T-helper 1 cell (primary cell): ENCODE measurements around the gene HOXD4.

Experiments used
- DNase-seq, 5 donors: peaks; one replicate each; pipeline ENCODE4 v3.0.0-alpha.2; 2012 to 2020

Gene HOXD4

DNA sequence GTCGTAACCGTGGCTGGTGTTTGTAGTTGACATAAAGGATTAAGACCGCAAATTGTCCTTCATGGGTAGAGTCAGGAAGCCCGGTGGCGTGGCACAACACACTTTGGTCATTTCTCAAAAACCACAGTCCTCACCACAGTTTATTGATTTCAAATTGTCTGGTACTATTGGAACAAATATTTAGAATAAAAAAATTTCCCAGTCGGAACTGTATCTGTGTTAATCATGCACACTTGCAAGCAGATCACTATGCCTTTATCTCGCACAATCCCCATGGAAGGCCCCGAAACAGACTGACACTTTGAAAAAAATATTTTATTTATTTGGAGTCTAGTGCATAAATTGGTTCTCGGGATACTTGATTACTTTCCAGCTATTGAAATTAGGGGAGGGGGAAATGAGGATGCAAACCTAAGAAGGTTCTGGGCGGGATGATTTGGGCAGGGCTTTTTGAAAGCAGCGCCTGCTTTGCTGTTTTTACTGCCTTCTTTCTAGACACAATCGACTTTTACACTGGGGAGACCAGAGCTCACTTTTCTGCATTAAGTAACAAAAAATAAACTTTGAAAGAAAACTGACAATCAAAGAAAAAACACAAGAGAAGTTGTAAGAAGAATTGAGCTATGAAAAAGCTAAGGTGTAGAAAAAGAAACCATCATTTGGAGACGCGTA, 21.7 kb downstream of the HOXD4 start:
- DNase-seq = no peak

DNA sequence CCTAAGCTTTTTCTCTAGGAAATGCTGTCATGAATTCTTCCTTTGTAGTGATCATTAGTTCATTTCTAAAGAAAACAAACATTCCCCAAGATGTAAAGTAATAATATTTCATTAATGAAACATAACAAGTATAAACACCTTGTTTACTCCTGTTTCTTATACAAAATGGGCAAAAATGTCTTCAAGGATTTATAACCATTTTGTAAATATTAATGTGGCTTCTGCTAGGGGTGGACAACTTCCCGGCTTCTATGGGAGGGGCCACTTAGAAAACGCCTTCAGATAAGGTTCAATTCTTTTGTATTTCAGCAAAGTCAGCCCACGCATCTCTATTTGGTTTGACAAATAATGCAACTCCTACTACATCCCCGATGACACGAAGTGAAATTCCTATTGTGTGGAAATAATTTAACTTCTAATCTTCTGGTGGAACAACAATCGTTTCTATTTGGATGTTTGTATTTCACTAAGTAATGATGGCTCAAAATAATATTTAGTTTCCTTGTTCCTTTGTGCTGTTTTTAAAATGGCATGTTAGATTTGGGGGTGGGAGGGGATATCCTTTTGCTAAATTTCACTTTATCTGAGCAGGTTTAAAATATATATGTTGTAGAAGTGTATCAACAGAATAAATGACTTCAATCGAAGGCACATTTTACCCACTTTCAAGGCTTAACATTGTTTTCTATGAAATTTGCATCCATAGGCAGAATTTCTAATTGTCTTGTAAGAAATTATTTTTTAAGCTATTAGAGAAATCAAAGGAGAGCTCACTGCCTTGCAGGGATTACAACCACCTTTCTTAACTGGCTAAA, 22.4 kb downstream of the HOXD4 start:
- no peak for DNase-seq

DNA sequence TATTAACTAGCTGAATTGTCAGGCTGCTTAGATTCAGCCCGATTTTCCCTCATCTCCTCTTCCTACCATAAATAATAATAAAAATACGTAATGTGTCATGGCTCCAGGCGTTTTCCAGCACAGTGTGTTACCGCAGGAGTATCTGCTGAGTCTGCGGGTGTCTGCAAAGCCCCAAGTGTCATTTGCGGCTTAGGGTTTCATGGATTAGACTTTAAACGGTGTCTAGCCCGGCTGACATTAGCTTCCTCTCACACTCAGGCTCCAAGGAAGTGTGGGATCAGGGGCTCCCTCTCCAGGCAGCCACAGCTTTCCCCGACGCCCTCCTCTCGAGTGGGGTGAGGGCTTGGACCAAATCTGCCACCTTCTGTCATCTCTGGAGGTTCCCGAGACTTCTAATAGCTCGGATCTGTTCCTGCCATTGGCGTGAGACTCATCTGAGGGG, 23.1 kb downstream of the HOXD4 start:
- no peak for DNase-seq

DNA sequence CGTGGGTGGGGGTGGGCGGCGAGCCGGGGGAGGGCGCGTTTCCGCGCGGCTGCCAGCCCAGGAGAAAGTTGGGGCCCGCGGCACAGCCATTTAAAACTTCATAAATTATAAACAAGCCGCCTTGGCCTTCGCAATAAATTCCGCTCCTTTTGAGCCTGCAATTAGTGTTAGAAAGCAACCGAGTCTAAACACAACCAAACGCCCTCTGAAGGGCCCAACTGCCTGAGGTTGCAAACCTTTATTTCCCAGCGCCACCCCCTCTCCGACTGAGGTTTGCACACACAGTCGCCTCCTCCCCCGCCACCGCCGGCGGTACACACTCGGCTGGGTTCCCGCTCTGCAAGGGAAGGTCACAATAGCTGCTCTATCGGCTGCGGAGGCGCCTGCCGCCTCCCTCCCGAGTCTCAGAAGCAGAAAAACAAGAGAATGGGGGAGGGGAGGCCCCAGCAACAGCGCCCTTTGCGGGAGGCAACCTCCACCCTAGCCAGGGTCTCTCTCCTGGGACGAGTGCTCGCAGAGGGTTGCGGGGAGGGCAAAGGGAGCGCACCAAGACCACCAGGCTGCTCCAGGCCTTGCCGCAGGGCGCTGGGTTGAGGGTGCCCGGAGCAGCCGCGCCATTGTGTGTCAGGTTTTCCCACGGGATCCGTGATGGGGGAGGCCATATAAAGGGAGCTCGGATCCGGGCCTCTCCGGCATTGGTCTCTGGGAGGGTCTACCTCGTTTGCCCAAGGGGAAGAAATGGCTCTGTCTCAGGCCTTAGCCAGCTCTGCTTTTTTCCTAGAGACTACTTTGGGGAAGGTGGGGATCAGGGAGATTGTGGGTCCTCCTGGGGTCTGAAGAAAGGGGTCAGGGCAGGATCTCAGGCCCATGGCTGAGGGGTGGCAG, 23.7 kb downstream of the HOXD4 start:
- DNase-seq = no peak

DNA sequence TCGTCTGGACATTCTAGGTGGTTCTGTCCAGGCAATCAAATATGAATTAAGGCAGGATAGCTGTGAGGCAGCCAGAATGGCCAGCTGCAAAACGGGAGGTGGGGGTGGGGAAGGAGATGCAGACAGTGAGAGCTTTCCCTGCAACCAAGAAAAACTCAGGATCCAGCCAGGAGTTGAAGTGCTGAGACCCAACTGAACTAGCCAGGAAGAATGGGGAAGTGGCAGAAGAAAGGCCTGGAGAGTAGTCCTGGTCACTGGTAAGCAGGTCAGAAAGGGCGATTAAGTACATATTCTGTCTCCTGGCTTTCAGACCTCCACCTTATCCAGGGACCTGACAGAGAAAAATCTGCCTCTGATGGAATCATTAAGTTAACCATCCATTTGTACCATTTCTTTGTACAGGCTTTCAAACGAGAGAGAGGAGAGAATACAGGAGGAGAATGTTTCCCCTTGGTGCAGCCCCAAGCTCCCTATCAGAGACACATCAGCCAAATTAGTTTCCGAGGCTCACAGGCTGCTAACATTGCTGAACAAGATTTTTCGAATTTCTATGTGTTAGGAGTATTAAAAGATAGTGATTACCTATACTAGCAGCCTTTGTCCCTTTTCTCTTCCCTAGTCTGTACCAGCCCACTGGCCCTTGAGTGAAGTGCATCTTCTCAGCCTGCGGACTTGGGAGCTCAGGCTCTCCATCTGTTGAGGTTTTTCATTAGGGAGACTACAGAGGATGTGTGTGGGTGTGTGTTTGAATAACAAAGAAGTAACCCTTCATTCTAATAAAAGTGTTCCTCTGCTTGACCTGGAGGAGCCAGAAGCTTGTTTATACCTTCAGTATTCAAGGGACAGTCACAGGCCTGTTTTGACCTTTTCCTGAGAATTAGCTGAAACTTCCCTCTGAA, 24.6 kb downstream of the HOXD4 start:
- no peak for DNase-seq

DNA sequence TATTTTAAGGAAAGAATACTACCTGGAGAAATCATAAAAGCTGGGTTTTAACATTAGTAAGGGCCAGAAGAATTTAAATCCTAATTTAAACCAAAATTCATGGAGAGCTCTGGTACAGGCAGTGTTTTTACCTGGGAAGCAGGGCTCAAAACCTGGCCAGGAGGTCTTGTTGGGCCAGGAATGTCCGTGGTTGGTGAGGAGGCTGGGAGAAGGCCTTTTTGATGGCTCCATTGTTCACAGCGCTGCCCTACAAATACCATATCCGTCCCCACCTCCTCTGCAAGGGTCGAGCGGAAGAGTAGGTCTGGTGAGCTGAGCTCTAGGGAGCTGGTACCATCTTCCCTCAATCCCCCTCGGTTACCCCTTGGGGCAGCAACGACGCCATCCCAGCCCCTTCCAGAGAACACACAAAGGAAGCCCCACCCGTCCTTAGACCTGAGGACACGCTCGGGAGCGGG, 26.3 kb downstream of the HOXD4 start:
- DNase-seq = no peak

DNA sequence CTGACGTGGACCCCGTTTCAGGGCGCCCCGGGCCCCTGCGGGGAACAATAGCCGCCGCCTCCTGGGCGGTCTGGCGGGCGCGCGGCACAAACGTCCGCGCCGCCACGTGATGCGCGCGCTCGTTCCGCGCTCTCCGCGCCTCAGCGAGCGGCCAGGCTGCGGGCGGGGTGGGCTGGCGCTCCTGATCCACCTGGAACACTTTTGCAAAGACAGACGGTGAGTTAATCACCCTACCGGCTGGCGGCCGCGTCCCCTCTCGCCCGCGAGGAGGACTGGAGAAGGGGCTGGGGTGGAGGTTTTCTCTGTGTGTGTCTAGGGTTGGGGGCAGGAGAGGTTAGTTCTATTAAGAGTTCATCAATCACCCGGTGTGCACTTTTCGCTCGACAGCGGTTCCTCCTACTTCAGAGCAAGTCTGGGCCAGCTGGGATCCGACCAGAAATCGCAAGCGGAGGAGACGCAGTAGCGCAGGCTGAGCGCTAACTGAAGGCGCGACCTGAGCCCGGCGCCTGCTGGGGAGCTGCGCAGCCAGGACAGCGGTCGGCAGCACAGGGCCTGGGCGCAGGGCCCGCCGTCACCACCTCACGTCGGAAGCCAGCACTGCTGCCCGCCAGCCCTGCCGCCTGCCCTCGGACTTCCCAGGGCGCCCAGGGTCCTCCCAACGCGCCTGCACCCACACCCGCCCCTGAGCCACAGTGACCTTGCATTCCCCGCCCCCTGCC, 26.8 kb downstream of the HOXD4 start:
- DNase-seq = no peak

DNA sequence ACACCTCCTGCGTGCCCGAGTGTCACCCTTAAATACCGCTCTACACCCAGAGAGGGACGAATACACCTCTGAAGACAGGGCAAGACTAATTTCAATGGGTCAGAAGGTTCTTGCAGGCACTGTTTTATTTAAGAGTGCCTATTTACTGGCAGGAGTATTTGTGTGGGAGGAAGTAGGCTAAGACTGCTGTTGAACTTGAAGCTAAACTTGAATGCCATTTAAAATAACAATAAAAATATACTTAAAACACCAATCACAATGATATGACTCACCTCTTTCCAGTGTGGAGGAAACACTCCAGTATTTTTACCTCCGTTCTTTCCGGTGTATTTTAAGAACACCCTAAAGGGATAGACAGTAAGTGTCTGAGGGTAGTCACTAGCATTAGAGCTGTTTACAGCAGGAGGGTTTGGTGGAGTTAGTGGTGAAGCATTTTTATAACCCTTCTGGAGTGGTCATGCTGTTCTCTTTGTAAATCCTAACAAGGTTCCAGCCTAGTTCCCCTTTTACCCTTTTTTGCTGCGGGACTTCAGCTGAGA, 27.5 kb downstream of the HOXD4 start:
- no peak for DNase-seq

DNA sequence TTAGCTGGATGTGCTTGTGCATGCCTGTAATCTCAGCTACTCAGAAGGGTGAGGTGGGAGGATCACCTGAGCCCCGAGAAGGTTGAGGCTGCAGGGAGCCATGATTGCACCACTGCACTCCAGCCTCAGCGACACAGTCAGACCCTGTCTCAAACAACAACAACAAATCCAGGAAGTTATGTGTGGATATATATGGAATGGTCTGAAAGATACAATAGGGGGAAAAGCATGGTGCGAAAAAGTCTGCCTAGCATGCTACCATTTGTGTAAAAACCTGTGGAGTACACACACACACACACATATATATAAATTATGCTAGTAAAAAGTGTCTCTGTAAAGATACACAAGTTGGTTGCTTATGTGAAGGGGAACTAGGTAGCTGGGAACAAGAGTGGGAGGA, 30.2 kb downstream of the HOXD4 start:
- DNase-seq = no peak

DNA sequence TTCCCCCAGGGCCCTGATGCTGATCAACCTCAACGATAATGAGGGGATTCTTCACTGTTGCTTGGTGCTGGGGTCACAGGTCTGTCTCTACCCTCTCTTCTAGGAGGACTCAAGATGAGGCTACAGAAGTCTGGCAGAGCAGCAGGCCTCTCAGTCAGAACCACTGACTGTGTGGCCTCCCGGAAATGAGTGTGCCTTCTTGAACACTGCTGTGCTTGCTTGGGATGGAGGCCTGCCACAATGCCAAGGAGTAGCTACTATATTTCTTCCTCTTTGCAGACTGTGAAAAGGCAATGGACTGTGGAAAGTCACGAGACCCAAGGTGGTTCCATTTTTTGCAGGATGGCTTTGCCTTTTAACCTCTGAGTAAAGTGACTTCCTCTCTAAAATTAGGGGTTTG, 31.3 kb downstream of the HOXD4 start:
- no peak for DNase-seq

DNA sequence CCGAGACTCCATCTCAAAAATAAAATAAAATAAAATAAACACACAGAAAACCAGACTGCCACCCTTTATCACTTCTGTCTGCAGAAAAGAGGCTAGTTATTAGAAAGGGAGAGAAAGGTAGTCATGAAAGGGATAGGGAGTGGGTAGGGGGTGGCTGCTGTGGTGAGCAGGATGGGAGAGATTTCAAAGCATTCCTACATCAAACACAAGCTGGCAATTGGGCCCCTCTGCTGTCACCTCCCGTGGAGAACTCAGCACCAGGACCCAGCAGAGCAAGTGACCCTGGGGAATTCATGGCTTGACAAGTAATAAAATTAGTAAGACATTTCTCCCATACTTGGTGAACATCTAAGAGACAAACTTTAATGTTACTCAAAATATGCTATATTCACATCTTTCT, 33.4 kb downstream of the HOXD4 start:
- DNase-seq = no peak

DNA sequence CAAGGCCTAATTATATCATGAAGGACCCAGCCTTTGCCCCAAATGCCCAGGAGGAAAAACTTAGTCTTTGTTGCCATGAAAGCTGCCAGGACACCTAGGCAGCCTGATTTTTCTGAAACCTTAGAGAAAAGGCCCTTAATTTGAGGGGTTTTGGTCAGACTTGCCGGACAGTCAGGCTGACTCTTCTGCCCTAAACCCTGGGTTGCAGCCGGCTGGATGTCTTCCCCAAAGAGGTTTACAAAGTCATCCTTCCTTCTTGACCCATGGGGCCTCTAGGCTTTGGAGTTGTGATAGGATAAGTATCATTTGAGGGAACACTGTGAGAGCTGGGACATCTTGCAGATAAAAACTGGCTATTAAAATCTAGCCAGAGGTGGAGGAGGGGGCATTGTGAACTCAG, 34.7 kb downstream of the HOXD4 start:
- no peak for DNase-seq

DNA sequence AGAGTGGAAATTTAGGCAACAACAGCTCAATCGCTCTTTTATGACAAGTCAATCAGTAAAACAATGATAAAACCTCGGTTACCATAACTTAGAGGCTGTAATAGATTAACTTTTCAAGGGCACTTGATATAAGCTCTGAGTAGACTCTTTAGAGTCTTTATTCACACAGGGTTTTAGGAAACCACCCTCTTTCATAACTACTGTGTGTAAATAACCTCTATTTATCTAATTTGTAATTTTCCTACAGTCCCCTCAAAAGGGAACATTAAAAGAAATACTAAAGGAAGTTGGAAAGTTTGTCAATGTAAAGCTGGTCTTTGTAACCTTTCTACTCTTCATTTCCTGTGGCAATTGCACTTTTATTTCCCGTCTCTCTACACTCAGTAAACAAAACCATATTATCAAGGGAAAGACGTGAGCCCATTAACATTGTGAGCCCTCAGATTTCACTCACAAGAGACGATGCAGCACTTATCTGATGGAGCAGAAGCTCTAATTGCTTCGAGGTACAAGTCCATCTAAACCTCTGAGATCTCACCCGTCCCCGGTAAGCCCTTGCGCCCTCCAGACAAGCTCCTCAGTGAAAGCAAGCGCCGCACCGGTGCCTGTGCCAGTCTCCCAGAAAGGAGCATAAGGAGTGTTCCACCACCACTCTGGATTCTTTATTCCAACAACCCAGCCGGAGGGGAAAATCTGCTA, 36.0 kb downstream of the HOXD4 start:
- DNase-seq = no peak

DNA sequence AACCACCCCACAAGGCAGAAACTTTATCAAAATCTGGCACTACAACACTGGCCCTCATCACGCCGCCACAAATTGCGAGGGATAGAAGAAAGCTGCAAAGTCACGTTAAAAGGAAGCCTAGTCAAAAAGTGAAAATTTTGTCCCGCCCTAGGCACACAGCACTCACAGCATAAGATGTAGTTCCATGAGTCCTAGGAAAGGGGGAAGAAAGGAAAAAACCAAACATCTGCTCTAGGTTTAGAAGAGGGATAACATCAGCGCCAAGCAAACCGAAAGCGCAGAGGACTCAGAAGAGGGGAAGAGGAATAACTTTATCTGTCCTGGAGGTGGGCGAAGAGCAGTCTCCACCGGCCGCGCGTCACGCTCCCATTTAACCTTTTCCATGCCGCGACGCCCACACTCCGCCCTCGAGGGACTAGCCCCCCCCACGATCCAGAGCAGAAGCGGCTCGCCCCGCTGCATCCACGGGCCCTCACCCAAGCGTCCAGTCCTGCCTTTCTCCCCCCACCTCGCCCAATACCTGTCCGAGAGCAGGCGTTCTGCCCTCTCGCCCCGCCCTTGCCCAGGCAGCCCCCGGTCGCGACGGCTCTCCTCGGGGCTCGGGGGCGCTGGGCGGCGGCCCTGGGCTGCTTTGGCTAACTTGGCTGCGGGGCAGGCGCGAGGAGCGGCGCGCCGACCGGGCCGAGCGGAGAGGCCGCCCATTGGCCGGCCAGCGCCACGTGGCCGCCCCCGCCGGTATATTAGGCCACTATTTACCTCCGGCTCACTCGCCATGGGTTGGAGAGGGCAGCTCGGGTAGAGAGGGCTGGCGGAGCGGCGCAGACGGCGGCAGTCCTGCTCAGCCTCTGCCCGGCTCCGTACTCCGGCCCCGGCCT, 36.8 kb downstream of the HOXD4 start, which contains the start of gene HOXD1:
Gene HOXD1 (plus strand): TSS at position 770 of the 875 bp plus-strand sequence. CDS start 134 bp downstream, outside the sequence.
- no peak for DNase-seq

DNA sequence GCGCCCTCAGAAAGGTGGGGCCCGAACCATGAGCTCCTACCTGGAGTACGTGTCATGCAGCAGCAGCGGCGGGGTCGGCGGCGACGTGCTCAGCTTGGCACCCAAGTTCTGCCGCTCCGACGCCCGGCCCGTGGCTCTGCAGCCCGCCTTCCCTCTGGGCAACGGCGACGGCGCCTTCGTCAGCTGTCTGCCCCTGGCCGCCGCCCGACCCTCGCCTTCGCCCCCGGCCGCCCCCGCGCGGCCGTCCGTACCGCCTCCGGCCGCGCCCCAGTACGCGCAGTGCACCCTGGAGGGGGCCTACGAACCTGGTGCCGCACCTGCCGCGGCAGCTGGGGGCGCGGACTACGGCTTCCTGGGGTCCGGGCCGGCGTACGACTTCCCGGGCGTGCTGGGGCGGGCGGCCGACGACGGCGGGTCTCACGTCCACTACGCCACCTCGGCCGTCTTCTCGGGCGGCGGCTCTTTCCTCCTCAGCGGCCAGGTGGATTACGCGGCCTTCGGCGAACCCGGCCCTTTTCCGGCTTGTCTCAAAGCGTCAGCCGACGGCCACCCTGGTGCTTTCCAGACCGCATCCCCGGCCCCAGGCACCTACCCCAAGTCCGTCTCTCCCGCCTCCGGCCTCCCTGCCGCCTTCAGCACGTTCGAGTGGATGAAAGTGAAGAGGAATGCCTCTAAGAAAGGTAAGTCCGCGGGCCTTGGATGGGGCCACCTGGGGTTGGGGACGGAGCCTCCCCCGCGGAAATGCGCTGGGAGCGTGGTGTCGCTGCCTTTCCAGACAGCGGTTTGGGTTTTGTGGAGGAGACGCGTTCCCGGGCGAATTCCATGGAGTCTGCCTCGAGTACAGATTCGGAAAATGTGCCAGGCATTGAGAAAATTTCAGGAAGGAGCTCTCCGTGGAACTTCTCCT, 37.7 kb downstream of the HOXD4 start:
- no peak for DNase-seq

DNA sequence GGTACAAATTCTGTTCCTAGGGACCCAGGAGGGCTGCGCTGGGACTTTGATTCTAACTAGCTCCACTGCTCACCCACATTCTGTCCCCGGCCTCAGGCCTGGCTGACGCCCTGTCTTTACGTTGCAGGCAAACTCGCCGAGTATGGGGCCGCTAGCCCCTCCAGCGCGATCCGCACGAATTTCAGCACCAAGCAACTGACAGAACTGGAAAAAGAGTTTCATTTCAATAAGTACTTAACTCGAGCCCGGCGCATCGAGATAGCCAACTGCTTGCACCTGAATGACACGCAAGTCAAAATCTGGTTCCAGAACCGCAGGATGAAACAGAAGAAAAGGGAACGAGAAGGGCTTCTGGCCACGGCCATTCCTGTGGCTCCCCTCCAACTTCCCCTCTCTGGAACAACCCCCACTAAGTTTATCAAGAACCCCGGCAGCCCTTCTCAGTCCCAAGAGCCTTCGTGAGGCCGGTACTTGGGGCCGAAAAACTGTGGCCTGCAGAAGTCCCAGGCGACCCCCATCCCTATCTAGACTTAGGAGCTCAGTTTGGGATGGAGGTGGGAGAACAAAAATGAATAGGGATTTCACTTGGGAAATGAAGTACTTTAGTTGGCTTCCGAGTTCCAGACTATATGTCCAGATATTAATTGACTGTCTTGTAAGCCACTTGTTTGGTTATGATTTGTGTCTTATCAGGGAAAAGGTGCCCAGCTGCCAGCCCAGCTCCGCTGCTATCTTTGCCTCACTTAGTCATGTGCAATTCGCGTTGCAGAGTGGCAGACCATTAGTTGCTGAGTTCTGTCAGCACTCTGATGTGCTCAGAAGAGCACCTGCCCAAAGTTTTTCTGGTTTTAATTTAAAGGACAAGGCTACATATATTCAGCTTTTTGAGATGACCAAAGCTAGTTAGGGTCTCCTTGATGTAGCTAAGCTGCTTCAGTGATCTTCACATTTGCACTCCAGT, 38.6 kb downstream of the HOXD4 start:
- DNase-seq = no peak

DNA sequence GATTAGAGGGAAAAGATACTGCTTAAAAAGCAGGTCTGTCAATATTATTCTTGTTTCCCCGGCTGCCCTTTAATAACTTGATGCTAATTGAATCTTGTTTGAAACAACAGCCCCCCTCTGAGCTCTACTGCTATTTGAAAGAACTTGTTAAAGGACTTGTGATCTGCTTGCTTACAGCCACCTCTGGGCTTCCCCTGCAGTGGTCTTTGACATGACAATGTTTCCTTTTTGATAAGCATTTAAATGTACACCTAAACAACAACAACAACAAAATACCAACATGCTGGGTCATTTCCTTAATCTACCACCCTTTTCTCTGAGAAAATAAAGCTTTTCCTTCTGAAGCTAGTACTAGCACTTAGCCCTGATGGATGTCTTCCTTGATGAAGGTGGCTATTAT, 41.0 kb downstream of the HOXD4 start:
- DNase-seq = no peak
